Mucosa of descending colon (tissue), 3 donors: ENCODE measurements around the gene RCOR3. TPM values are rescaled to one million over a fixed set of nuclear protein-coding genes. Genes with fewer than 3 reads are reported as not detected.
"Not testable (repeated sequence)": the region's sequence is repeated elsewhere in the genome, so short reads cannot be mapped to it uniquely, and the experiment has no call there.

ENCODE experiments used
- ATAC-seq: fragments of 200-7000 bp; cut with Tn5 transposase; one replicate; pipeline ENCODE4 v1.9.1; 2020; ENCODE audit warnings: mild to moderate bottlenecking, moderate library complexity
- DNase-seq, 3 donors: peaks; one replicate each; pipeline ENCODE4 v3.0.0-alpha.2; 2020
- H3K36me3 ChIP-seq: fragments of 200-600 bp; one replicate; pipeline ENCODE4 v1.8.0; 2021; ENCODE audit warnings: low read depth, mild to moderate bottlenecking
- H3K4me1 ChIP-seq: fragments of 200-600 bp; one replicate; pipeline ENCODE4 v1.8.0; 2021; ENCODE audit warnings: low read depth, mild to moderate bottlenecking
- H3K4me3 ChIP-seq: fragments of 200-600 bp; one replicate; pipeline ENCODE4 v1.8.0; 2021; ENCODE audit warnings: mild to moderate bottlenecking
- H3K9me3 ChIP-seq: fragments of 200-600 bp; one replicate; pipeline ENCODE4 v1.8.0; 2021; ENCODE audit warnings: mild to moderate bottlenecking
- CTCF ChIP-seq: fragments of 200-600 bp; IDR thresholded peaks from one replicate; pipeline ENCODE4 v1.8.0; 2022; ENCODE audit warnings: antibody characterized with exemption, mild to moderate bottlenecking
- intact Hi-C, 2 donors: fragments of 100-400 bp; cut with DNase I in 1 of 2; cut with micrococcal nuclease in 1 of 2; formaldehyde crosslinking; loops; one replicate each; pipeline versions ENCODE4 v1.11.0 to v1.11.1; 2022; cut with DNase I, micrococcal nuclease
- total RNA-seq, 3 donors: library from RNA; stranded (reverse); fragmentation: NEBNext Ultra II Directional in 2 of 3; extraction: Animal tissue kit (Norgen Biotek cat#: 25700) in 2 of 3; gene quantifications; one replicate each; pipeline versions ENCODE4 v1.2.1 to v1.2.4, GENCODE V29; 2021 to 2023
- donor health status: DM: no; HTN: no; CAD: no; lungs with moderate emphysema.
- donor health status: DM: no; HTN: no; CAD: no.
- donor health status: DM: no; HTN: yes; CAD: no.

Gene RCOR3
- total RNA-seq, 3 donors from 2014 or later, result 41.1 to 68.0 (median 60.4) TPM

DNA sequence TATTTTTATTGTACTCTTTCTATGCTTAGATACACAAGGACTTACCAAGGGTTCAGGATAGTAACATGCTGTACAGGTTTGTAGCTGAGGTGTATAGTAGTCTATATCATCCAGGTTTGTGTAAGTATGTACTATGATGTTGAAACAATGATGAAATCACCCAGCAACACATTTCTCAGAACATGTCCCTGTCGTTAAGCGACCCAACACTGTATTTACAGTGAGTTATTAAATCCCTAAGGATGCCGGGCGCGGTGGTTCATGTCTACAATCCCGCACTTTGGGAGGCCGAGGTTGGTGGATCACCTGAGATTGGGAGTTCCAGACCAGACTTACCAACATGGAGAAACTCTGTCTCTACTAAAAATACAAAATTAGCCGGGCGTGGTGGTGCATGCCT lies 21.6 kb upstream of the RCOR3 start:
- TF ChIP-seq CTCF, result no peak
- DNase-seq (no peak), ATAC-seq (no peak)
- no peaks in the 10 kb centered on the region for H3K9me3 ChIP-seq
- H3K4me3 ChIP-seq, result no peak overlapping the region
- H3K36me3 ChIP-seq, result no peaks in the 10 kb centered on the region
- intact Hi-C loops, result no loop called here
- no peaks in the 10 kb centered on the region for H3K4me1 ChIP-seq

GRCh38 chr1:211240567-211240966 lies 18.6 kb upstream of the RCOR3 start:
- DNase-seq, H3K36me3 ChIP-seq, H3K9me3 ChIP-seq, ATAC-seq, intact Hi-C loops, H3K4me1 ChIP-seq, H3K4me3 ChIP-seq: not testable (repeated sequence)

DNA sequence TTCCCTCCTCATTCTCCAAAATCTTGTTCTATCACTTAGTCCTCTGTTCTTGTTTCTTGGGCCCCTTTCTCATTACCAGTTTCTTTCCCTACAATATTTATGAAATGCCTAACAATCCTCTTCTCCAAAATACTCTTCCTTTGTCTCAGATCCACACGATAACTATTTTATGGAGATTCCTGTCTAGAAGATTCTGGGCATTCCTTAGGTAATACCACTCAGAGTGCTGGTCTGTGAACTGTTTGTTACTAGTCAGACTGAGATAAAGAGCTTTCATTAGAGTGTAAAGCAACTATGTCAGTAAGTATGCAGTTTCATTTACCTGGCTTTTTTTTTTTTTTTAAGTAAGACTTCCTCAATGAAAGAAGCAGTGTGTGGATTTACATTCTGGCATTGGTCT lies 18.1 kb upstream of the RCOR3 start:
- Histone ChIP-seq H3K9me3 (no peaks in the 10 kb centered on the region), H3K4me1 (no peaks in the 10 kb centered on the region), H3K36me3 (no peaks in the 10 kb centered on the region), H3K4me3 (no peak overlapping the region)
- TF ChIP-seq CTCF, result no peak
- DNase-seq (no peak), ATAC-seq (no peak)
- intact Hi-C loops, result no loop called here

DNA sequence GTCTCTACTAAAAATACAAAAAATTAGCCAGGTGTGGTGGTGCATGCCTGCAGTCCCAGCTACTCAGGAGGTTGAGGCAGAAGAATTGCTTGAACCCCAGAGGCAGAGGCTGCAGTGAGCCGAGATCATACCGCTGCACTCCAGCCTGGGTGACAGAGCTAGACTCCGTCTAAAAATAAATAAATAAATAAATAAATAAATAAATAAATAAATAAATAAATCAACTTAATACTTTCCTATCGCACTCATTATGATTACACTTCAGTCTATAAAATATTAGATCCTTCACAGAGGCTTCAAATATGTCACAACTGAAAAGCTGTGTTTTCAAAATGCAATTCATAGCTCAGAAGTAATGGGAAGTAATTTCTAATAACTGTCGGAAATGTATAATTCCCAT lies 15.5 kb upstream of the RCOR3 start:
- ATAC-seq, H3K4me1 ChIP-seq, intact Hi-C loops, H3K9me3 ChIP-seq, H3K36me3 ChIP-seq, DNase-seq, H3K4me3 ChIP-seq: not testable (repeated sequence)

DNA sequence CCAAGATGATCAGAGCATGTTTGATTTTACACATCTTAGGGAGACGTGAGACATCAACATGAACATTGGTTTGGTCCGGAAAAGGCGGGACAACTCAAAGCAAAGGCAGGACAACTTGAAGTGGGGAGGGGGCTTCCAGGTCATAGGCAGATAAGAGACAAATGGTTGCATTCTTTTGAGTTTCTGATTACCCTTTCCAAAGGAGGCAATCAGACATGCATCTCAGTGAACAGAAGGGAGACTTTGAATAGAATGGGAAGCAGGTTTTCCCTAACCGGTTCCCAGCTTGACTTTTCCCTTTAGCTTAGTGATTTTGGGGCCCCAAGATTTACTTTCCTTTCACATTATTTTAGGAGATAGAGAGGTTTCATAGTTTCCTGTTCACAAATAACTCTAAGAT lies 12.6 kb upstream of the RCOR3 start:
- intact Hi-C loops, ATAC-seq, H3K36me3 ChIP-seq, H3K4me1 ChIP-seq, H3K9me3 ChIP-seq, DNase-seq, H3K4me3 ChIP-seq: not testable (repeated sequence)

- Histone ChIP-seq H3K9me3 (no peaks in the 10 kb centered on the region), H3K4me3 (no peak overlapping the region), H3K4me1 (no peaks in the 10 kb centered on the region), H3K36me3 (no peaks in the 10 kb centered on the region)
- DNase-seq, result no peak
- no peak for TF ChIP-seq CTCF
- intact Hi-C loops, result no loop called here
- ATAC-seq, result no peak
Observed at GRCh38 chr1:211247921-211248320, 11.2 kb upstream of the RCOR3 start.

- intact Hi-C loops, H3K4me3 ChIP-seq, H3K4me1 ChIP-seq, H3K9me3 ChIP-seq, DNase-seq, ATAC-seq, H3K36me3 ChIP-seq: not testable (repeated sequence)
Observed at GRCh38 chr1:211249611-211250010, 9.6 kb upstream of the RCOR3 start.

GRCh38 chr1:211257826-211258225 lies 1.3 kb upstream of the RCOR3 start:
- Histone ChIP-seq H3K9me3 (no peaks in the 10 kb centered on the region), H3K4me3 (peak overlapping the region; percentile 45), H3K36me3 (no peaks in the 10 kb centered on the region), H3K4me1 (peaks cover 12% of the 10 kb centered on the region)
- TF ChIP-seq CTCF, result no peak
- intact Hi-C loops, result no loop called here
- DNase-seq (no peak), ATAC-seq (no peak)
